Right atrium auricular region (tissue), 2 donors: ENCODE measurements around the gene RCSD1. TPM values are rescaled to one million over a fixed set of nuclear protein-coding genes. Genes with fewer than 3 reads are reported as not detected.

Experiments
- DNase-seq: peaks from one replicate; pipeline ENCODE4 v3.0.0-alpha.2; 2019; ENCODE audit warnings: low spot score
- H3K27ac ChIP-seq, 2 donors: fragments of 200-600 bp; sonication (generic); 1 replicate in 1 of 2; 2 replicates in 1 of 2; pipeline ENCODE4 v1.5.1; 2016 to 2019
- H3K27me3 ChIP-seq, 2 donors: fragments of 200-600 bp; sonication (generic); one replicate each; pipeline versions ENCODE4 v1.5.1 to v1.6.0; 2017 to 2019
- H3K36me3 ChIP-seq: fragments of 200-600 bp; sonication (generic); one replicate; pipeline ENCODE4 v1.5.1; 2016
- H3K4me1 ChIP-seq, 2 donors: fragments of 200-600 bp; sonication (generic); one replicate each; pipeline versions ENCODE4 v1.5.1 to v1.6.0; 2017 to 2019
- H3K4me3 ChIP-seq, 2 donors: fragments of 200-600 bp; sonication (generic); 1 replicate in 1 of 2; 2 replicates in 1 of 2; pipeline ENCODE4 v1.5.1; 2017 to 2019; ENCODE audit warnings: mild to moderate bottlenecking in 1 of 2, moderate library complexity in 1 of 2
- H3K9me3 ChIP-seq, 2 donors: fragments of 200-600 bp; sonication (generic); one replicate each; pipeline ENCODE4 v1.5.1; 2019
- total RNA-seq, 2 donors: library from RNA; depleted of rRNA; stranded (reverse); fragments of >200 nt; gene quantifications; one replicate each; pipeline ENCODE4 v1.1.0, GENCODE V29; 2016
- TF ChIP-seq, protein P1 (sequence below), 2 donors: fragments of 200-600 bp; sonication (generic); IDR thresholded peaks; one replicate each; pipeline ENCODE4 v1.5.1; 2019; ENCODE audit warnings: antibody characterized with exemption in 2 of 2

RCSD1 gene
- total RNA-seq, 2 donors from 2014 or later: 26.5 to 39.3 TPM

DNA sequence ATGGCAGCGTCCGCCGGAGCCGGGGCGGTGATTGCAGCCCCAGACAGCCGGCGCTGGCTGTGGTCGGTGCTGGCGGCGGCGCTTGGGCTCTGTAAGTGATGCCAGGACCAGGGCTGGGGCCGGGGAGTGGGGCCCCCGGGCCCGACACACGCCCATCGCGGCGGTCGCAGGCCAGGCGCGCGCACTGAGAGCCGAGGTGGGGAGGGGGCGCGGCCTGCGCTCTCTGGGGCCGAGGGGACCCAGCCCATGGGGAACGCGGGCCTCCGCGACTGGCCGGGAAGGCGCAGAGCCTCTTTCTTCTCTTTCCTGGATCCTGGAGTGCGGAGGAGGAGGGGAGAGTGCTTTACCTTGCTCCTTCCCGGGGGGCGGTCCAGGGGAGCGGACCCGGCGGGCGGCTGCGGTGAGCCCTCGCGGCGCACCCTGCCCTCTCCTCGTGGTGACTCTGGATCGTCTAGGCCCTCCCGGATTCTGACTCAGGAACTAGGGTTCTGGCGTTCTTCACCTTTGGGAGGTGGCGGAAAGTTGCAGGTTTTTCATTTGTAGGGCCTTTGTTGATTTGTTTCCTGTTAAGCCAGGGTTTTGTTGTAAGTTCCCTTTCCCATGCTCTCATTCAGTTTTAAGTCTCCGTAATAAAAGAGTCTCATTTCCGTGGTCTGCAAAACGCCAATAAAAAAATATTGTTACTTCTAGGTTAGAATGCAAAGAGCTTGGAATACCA is 92.3 kb downstream of the RCSD1 start:
- no peak for DNase-seq
- TF ChIP-seq, protein P1, sequence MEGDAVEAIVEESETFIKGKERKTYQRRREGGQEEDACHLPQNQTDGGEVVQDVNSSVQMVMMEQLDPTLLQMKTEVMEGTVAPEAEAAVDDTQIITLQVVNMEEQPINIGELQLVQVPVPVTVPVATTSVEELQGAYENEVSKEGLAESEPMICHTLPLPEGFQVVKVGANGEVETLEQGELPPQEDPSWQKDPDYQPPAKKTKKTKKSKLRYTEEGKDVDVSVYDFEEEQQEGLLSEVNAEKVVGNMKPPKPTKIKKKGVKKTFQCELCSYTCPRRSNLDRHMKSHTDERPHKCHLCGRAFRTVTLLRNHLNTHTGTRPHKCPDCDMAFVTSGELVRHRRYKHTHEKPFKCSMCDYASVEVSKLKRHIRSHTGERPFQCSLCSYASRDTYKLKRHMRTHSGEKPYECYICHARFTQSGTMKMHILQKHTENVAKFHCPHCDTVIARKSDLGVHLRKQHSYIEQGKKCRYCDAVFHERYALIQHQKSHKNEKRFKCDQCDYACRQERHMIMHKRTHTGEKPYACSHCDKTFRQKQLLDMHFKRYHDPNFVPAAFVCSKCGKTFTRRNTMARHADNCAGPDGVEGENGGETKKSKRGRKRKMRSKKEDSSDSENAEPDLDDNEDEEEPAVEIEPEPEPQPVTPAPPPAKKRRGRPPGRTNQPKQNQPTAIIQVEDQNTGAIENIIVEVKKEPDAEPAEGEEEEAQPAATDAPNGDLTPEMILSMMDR (IDR thresholded peaks at IDR 0.05): no peak
- peaks cover 0 to 40% of the 10 kb centered on the region in 2 donors for H3K4me1 ChIP-seq

DNA sequence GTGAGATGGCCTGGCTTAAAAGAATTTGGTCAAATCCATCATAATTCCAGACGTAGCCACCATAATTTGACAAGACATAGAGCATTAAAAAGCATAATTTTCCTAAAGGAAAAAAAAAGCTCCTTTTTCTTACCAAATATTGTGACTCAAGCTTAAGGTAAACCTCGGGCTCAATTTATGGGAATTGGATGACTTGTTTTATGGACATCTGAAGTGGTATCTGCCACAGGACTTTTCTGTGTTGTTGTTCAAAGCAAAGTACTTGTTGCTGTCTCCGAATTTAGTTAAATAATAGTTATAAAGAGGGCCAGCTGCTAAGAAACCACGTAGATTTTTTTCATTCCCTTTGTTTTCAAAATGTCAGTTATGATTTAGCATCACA is 92.8 kb downstream of the RCSD1 start:
- H3K9me3 ChIP-seq: no peaks in the 10 kb centered on the region
- TF ChIP-seq, protein P1 (IDR thresholded peaks at IDR 0.05): no peak
- H3K4me1 ChIP-seq: peaks cover 0 to 40% of the 10 kb centered on the region in 2 donors
- no peaks in the 10 kb centered on the region for H3K27me3 ChIP-seq
- no peak for DNase-seq
- H3K36me3 ChIP-seq: no peaks in the 10 kb centered on the region
- H3K4me3 ChIP-seq: peak overlapping the region; percentile 93 to 95
- peak overlapping the region in 1 of 2 donors; percentile 89 for H3K27ac ChIP-seq

More for the DNA sequence above, 92.3 kb downstream of the RCSD1 start:
- H3K9me3 ChIP-seq: no peaks in the 10 kb centered on the region
- H3K4me3 ChIP-seq: peak overlapping the region; percentile 93 to 95
- no peaks in the 10 kb centered on the region for H3K27me3 ChIP-seq
- H3K27ac ChIP-seq: peak overlapping the region; percentile 89 to 92
- no peaks in the 10 kb centered on the region for H3K36me3 ChIP-seq

DNA sequence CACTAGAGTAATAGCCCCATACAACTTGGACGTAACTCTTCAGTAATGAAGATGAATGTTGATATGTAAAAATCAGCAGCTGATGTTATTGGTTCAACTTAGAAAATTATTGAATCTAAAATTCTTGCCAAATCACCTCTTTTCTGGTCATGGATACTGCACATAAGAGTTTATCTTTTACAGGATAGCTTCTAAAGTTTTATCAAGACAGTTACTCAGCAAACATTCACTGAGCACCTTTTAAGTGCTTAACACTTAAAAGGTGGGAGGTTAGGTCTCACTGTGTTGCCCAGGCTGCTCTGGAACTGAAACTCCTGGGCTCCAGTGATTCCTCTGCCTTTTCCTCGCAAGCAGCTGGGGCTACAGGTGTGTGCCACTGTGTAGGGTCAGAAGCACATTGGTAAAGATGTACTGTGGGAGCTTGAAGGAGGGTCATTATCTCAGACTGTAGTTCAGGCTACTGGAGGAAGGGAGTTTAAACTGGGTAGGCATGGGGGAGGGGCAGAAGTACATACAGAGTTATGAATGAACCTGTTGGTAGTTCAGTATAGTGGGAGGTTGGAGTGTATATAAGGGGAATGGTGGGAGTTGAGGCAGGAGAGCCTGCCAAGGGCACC is 93.8 kb downstream of the RCSD1 start:
- H3K27me3 ChIP-seq: no peaks in the 10 kb centered on the region
- peaks cover 0 to 40% of the 10 kb centered on the region in 2 donors for H3K4me1 ChIP-seq
- peak overlapping the region in 1 of 2 donors; percentile 93 for H3K4me3 ChIP-seq
- H3K36me3 ChIP-seq: no peaks in the 10 kb centered on the region
- TF ChIP-seq, protein P1 (IDR thresholded peaks at IDR 0.05): no peak
- no peak for DNase-seq
- H3K27ac ChIP-seq: no peak overlapping the region
- H3K9me3 ChIP-seq: no peaks in the 10 kb centered on the region

DNA sequence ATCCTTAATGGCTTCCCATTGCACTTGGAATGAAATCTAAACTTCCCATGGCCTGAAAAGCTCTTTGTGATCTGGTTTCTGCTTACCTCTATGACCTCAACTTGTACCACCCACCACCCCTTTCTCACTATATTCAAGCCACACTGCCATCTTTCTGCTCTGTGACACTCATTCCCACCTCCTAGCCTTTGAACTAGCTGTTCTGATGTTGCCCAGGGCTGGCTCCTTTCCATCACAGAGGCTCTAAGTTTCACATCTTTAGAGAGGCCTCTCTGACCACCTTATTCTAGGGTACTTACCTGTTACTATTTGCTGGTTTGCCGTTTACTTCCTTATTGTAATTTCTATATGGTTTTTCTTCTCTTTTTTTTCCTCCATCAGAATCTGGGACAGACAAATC is 96.0 kb downstream of the RCSD1 start:
- Histone ChIP-seq H3K27ac (no peak overlapping the region), H3K9me3 (no peaks in the 10 kb centered on the region), H3K36me3 (no peaks in the 10 kb centered on the region), H3K4me1 (peaks cover 0 to 36% of the 10 kb centered on the region in 2 donors), H3K27me3 (no peaks in the 10 kb centered on the region), H3K4me3 (no peak overlapping the region)
- TF ChIP-seq, protein P1 (IDR thresholded peaks at IDR 0.05): no peak
- no peak for DNase-seq

DNA sequence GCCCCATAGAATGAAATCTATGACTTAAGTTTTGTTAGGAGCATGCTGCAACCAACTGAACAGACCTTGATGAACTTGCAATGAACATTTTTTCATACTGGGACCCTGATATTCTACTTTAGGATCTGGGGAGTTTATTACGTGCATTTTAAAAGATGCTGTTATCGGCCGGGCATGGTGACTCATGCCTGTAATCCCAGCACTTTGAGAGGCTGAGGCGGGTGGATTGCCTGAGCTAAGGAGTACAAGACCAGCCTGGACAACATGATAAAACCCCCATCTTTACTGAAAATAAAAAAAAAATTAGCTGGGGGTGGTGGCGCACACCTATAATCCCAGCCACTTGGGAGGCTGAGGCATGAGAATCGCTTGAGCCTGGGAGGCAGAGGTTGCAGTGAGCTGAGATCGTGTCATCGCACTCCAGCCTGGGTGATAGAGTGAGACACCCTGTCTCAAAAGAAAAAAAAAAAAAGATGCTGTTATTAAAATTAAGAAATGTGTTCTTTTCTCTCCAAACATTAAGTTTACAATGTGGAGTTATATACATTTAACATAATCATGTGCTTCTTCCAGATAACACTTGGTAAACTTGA is 98.9 kb downstream of the RCSD1 start:
- DNase-seq: no peak
- peaks cover 0 to 19% of the 10 kb centered on the region in 2 donors for H3K4me1 ChIP-seq
- TF ChIP-seq, protein P1 (IDR thresholded peaks at IDR 0.05): no peak
- H3K27me3 ChIP-seq: no peaks in the 10 kb centered on the region
- no peak overlapping the region for H3K27ac ChIP-seq
- H3K36me3 ChIP-seq: no peaks in the 10 kb centered on the region
- H3K4me3 ChIP-seq: no peak overlapping the region
- H3K9me3 ChIP-seq: no peaks in the 10 kb centered on the region
